GM21723 (cell line): ENCODE results near the gene LBR.
A peak's percentile ranks its signal among the peaks of the same experiment; 100 is the strongest.

ENCODE experiments used
- ATAC-seq: cut with Tn5 transposase; IDR thresholded peaks from one replicate; pipeline ENCODE4 v1.9.1; 2021; ENCODE audit warnings: mild to moderate bottlenecking, moderate library complexity; ENCODE audit not compliant: unreplicated experiment

The LBR gene

DNA sequence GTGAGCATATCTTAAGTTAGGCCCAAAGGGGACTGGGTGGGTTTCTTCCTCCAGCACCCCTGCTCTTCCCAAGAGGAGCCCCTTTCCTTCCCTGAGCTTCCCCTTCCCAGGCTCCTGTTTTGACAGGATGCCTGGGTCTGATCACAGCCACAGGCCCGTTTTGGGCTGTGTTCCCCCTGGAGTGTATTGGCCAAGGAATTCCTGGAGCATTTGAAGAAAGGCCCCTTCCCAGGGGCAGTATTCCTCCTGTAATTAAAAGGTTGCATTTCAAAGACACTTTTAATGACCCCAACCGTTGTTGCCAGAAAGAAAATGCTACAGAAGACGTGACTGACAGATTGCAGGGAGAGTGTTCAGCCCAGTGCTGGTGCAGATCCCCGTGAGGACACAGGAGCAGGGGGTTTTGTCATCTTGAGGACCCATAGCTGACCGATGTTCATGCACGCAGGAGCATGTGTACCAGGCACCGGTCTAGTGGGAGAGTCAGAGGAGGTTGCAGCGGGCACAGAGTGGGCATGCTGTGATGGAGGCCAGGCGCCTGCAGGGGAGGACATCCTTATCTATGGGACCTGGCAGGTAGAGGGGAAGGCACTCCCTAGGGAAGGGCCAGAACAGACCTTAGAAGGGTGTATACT lies 19.3 kb upstream of the LBR start:
- no peak for ATAC-seq

DNA sequence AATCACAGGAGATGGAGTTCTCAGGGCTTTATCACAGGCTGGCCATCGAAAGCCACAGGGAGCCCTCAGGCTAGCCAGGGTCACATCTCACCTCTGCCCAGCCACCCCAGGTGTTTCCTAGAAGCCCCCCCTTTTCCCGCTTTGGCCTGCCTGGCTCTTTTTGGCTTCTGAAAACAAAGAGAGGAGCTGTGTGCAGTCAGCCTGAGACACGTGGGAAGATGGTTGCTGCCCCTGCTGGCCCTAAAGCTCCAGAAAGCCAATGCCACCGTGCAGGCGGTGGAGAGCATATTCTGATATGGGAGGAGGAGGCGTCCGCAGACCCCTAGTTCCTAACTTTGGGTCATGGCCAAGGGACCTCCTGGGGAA lies 18.7 kb upstream of the LBR start:
- ATAC-seq = no peak

DNA sequence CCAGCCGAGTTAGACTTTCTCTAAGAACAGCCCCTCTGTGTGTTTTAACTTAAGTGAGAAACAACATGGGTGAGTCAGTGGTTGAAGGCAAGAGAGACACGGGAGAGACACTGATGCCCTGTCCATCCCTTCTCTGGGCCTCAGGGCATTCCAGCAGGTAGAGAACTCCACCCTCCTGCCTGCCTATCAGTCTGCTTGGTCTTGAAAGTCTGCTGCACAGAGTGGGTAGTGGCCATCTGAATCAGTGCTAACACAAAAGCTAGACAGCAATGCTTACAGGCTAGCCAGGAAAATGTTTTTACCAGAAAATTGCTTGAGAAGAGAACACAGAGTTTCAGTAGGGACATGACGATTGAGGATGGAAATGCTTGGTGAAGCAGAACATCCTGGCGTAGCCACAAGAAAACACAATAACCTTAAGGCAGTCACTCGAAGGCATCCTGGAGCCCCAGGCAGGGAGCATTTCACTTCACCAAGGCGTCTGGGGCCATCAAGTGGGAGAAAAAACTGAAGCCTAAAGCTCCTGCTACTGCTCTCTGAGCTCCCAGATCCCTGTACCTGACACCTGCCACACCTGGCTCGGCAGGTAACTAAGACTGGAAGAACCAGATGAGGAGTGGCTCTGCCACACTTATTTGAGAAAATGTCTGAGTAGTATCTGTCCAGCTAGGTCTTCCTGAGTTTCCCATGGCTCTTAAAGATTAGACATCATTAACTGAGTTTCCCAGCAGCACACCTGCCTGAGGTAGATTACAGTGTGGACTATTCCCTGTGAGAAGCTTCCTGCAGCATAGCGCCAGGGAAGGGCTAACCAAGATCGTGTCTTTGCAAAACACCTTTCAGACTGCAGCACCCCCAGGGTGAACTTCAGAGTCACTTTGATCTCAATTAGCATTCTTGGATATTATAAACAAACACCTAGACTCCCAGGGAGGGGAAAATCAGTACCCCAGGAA lies 18.1 kb upstream of the LBR start:
- ATAC-seq = no peak

DNA sequence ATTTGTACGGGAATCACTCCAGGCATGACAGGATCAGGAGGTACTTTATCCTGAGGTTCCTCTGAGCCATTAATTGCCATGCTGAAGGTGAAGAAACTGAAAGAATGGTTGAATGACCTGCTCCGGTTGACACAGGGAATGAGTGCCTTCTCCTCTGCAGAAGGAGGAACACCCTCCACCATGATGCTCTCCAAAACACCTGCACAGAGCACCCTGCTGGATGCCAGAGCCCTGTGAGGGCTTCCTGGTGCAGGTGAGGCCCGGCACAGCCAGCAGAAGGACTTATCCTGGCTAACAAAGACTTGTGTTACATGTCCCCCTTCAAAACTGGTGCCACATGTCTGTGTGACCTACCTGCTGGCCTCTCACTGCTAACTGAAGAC lies 14.3 kb upstream of the LBR start:
- peak; percentile 5 for ATAC-seq

DNA sequence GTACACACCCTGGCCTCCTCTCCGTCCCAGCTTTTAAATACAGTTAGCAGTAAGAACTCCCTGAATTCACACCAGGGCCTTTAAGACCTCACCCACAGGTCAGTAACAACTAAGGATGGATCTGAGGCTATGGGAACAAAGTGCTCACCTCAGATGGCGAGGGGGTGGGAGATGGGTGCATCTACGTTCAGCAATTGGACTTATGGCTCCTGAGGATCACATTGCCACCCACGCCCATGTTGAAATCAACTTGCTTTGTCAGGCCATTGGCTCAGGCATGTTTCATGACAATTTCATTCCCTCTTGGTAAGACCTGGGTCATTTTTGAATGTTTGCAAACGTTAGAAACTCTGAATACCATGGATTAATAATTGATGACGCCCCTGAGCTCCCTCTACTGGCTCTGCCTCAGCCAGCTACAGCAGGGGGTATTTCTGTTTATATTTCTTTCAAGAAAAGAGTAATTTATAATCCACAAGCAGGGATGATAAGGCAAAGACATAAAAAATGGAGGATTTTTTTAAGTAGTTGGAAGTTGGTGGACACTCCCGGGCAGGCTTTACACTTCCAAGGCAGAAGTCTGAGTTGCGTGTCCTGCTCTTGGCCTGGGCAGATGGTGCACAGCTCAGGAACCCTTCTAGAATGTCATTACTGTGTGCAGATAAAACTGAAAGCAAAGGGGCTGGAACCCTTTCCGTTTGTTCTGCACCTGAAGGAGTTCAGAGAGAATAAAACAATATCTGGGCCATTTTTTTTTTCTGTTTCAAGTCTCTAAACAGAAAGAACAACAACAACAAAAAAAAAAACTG lies 13.7 kb upstream of the LBR start:
- ATAC-seq = peak; percentile 48

DNA sequence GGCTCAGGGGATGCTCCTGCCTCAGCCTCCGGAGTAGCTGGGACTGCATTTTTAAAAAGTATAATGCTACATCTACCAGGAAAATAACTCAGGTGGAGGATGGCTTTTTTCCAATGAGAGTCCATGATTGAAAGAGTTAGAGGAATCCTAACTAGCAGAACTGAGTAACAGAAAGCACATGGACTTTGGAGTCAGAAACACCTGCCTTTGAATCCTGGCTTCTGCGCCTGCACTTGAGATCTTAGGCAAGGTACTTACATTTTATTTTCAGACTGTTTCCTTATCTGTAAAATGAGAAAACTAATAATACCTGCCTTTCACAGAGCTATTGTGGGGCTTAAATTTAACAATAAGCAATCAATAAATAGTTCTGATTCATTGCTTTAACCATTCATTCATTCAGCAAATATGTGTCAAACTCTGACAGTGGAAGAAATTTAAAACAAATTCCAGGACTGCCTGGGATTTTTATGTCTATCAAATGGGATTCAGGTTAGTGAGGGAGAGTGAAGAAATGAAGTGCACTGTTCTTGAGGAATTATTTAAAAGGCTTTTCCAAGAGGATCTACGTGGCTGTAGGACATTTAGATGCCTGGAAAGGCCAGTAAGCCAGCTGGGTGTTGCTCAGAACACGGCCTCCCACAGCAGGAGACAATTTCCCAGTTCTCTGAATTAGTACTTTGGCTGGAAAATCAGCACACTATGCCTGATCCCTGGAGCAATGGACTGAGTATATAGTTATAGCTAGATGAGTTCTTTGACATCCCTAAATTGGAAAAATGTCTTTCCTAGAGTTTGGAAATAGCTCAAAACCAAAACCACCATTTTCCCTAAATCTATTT lies 12.8 kb upstream of the LBR start:
- ATAC-seq = no peak

DNA sequence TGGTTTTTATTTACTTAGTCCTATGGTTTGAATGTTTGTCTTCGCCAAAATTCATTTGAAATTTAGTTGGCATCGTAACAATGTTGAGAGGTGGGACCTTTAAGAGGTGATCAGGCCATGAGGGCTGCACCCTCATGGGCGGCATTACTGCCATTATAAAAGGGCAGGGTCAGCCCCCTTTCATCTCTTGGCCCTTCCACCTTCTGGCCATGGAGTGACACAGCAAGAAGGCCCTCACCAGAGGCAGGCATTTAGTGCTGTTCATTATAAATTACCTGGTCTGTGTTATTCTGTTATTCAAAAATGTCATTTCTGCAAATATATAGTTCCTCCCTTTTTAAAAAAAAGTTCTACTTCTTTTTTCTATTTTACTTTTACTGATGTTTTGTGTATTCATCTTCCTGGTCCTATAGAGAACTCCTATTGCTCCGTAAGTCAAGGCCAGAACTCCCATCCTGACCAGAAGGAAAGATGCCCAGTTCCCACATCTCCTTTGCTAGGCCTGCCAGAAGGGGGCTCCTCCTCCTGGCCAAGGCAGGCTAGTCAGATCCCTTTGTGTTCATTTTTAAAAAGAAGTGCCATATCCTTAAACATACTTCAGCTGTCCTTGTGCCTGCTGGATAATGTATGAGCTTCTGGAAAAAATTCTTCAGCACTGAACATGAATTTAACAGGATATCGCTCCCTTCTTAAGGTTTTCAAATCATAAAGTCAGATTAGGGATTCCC lies 10.0 kb upstream of the LBR start:
- no peak for ATAC-seq

DNA sequence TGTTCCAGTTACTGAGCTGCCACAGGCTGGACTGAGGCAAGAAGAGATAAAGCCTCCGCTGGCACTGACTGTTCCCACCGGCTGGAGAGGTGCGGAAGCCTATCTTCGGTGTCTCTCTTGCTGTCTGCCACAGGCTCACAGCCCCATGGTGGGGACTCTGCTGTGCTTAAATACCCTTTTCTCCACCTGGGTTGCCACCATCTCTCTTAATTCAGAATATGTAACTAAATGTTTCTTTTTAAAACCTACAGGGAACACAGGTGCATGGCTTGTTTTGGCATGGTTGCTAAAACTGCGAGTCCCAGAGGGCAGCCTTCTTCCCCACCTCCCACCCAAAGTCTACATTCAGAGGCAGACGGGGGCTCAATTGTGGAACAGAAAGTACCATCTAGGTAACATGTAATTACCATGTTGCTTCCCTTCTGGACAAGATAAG lies 8.1 kb upstream of the LBR start:
- ATAC-seq = peak; percentile 63

DNA sequence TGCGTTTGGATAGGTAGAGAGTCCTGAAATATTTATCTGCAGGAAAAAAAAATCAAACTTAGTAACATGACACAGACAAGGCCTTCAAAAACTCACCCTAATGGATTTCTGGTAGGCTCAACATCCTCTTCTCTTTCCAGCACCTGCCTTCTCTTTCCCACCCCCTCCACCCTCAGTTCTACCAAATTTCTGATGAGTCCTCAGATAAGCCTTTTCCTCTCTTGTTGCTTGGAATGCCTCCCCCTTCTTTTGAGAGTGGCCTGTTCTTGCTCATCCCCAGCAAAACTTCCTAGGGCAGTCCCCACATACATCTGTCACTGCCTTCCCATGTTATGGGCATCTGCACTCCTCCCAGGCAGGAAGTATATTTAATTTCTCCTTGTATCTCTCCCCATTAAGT lies 7.6 kb upstream of the LBR start:
- no peak for ATAC-seq

DNA sequence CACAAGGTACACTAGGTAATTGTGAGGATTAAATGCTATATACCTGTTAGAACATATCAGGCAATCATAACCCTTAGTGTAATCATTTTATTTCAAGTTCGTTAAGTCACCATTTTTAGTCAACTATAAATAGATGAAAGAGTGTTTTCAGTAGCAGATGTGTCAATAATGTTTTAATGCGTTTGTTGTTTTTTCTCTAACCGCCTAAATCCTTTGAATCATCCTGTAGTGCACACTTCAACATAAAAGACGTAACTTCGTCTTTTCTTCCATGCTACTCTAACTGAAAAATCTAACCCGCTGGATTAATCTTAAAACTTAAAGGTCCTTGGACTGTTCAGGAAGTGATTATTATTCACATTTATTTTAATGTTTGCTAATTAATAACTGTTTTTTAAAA lies 7.2 kb upstream of the LBR start:
- ATAC-seq = no peak

DNA sequence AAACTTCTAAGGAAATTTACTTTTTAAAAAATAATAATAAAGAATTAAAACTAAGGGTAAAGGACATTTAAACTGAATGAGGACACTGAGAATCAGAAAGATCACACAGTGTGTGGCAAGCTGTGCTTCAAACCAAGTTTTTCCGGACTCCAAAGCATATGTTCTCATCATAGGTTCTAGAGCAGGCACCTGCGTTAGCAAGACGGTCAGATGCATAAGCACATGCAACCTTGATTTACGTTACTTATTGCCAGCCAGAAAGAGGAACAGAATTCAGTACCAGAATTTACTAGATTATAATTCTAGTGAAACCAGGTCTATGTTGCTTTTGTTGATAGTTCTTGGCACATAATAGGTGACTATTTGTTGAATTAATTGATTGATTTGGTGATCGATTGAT lies 6.2 kb upstream of the LBR start:
- no peak for ATAC-seq

DNA sequence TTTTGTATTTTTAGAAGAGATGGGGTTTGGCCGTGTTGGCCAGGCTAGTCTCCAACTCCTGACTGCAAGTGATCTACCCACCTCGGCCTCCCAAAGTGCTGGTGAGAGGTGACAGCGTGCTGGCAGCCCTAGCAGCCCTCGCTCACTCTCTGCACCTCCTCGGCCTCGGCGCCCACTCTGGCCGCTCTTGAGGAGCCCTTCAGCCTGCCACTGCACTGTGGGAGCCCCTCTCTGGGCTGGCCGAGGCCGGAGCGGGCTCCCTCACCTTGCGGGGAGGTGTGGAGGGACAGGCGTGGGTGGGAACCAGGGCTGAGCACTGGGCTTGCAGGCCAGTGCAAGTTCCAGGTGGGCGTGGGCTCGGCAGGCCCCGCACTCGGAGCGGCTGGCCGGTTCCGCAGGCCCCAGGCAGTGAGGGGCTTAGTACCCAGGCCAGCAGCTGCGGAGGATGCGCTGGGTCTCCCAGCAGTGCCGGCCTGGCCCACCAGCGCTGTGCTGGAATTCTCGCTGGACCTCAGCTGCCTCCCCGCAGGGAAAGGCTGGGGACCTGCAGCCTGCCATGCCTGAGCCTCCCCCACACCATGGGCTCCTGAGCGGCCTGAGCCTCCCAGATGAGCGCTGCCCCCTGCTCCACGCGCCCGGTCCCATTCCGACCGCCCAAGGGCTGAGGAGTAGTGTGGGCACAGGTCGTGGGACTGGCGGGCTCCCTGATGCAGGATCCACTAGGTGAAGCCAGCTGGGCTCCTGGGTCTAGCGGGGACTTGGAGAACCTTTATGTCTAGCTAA lies 3.4 kb upstream of the LBR start:
- no peak for ATAC-seq

DNA sequence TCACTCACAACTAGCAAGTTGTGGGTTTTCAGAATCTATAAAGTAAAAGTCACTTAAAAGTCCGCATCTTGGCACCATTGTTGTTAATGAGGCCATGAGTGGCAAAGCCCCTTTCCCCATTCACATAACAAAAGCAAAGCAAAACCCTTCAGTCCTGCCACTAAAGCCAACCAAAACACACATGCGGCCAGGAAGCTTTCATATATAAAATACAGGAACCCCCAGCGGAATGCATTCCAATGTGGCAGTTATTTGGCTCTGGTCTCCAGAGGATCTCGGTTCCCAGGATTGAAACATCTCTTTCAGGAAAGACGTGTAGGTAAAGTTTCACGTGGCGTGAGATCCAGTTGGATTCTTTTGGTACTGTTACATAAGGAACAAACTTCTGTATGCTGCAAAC lies 2.5 kb upstream of the LBR start:
- ATAC-seq = no peak

DNA sequence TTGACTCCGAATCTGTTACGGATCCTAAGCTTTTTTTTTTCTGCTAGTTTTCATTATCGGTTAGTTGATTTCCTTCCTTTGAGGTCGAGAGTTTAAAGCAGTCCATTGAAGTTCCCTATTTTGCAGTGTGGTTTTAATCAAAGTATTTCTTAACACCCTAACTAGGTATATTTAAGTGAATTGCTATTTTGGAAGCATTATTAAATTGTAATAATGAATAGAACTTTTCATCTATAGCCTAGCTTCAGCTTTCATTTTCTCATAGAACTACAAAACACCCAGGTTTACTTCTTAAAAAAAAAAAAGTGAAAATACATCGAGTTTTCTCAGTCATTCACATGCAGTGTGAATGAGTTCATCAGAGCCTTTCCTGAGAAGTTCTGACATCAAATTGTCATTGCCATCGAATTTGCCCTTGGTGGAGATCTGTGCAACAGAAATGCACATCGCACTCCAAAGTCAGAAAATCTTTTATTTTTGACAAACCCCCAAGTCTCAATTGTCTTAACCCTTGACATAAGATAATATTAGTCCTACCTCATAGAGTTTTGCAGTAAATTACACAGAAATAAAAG lies 1.1 kb upstream of the LBR start:
- ATAC-seq = peak; percentile 13

DNA sequence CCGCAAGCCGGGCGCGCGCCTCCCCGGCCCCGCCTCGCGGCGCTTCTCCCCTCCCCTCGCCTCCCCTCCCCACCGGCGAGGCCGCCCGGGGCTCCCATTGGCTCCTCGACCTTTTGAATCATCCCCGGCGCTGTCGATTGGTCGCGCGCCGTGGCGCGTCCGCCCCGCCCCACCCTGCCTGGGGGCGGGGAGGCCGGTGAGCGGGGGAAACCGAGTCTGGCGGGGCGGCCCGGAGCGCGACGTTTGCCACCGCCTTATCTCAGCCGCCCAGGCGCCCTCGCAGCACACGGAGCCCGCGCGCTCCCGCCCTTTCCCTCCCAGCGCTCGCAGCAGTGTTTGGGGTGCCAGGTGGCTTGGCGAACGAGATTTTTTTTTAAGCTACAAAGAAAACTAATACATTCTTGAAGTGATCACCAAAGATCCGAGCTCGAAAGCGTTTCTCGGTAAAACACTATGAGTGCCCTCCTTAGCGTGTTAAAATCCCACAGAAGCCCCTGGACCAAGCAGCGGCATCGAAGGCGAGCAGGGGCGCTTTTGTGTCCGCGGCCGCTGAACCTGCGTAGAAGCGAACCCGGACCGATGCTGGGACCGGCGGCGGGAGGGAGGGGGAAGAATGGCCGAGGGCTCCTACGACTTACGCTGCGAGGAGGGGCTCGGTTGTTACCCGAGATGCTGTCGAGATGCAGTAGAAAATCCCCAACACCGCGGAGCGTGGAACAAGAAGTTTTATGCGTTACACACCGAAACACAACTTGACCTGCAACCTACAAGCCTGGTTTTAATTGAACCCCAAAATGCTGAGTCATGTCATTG lies 436 bp upstream of the LBR start:
- ATAC-seq = peak; percentile 86

DNA sequence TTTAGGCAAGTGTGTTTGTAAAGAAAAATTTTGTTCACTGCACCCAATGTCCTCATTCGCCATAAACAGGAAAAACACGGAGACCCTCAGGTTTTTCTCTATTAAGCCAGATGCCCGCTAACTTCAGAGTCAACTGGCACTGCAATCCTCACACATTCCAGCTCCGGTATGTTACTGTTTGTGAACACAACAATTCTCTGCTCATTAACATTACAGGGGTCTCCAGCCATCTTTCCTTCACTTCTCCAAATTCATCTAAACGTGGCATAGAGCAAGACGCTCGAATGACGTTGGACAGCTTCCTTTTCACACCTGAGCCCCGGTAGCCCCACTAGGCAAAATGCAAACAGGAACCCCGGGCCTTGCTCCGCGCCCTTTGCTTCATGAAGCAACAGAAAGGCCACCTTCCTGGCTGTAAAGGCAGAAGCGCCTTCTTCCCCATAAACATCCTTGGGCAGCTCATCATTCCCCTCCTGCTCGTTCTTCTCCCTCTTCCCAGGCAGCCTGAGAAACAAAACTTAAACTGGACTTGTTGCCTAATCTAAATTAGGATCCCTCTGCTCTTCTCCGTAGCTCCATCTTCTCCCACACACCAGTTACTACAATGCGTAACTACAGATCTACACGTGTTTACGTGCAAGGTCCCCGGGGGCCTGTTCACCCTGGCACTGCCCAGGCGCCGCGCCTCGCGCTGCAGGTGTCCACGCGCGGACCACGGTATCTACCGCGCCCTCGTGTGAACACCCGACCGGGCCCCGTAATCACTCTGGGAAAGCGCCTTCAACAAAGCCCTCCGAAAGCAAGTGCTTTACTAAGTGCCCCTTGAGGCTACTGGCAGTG lies 1.2 kb downstream of the LBR start:
- no peak for ATAC-seq

DNA sequence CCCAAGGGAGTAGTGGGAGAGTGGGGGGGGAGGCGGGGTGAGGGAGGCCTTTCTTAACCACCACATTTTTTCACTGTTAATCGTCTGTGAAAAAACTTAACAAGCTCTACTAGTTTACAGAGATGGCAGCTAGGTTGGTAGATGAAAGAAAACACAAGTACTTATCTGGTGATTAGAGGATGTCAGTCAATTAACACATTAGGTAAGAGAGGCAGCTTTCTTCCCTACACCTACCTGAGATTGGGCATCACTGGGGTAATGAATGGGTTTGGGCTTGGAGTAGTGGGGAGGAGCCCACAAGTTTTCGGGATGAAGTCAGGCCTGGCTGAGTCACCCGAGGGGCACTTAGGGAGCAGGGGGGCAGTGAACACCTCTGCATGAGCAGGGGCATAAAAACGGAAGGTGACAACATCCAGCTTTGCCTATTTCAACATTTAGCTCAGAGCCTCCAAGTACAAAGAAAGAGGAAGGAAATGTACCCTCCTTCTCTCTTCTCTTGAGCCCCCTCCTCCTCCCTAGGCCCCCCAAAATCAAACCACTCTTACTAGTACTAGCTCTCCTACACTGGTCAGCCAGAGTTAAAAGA lies 2.5 kb downstream of the LBR start:
- no peak for ATAC-seq
